ENCODE measurements around the gene CCDC24. TPM values are rescaled to one million over a fixed set of nuclear protein-coding genes. Genes with fewer than 3 reads are reported as not detected.

The CCDC24 gene
- total RNA-seq, 1 donor from 2014 or later, result 5.3 TPM

DNA sequence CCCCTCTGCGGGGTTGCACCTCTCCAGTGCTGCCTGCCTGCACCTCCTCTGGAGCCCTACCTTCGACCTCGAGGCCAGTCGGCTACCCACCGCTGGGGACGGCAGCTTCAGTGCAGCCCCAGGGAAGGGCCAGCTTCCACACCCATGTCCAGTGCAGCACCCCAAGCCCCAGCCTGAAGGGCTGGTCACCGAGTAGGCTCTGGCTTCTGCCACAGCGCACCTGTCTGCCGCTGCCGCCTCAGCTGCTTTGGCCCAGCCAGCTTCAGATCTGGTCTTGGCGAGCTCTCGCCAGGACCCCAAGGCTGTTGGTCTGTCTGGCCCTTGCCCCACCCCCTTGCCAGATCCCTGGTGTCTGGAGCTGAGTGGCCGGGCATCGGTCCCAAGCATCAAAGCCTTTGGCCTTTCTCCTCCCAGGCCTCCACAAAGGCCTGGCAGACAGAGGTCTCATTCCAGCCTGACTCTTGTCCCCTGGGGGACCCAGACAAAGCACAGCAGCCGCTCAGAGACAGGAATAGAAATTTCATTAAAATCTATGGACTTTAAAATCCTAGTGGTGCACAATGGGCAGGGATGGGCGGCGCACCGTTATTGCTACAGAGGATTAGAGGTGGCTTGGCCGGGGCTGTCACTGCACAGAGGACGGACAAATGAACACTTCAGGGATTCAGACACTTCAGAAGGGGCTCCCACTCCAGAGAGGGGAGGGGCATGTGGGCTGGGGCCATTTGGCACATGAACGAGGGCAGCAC lies 4.8 kb downstream of the CCDC24 start:
- FAIRE-seq (no peak), DNase-seq (ENCODE audit: low spot score in 2 of 2) (peak in 1 of 2 donors; percentile 39)

DNA sequence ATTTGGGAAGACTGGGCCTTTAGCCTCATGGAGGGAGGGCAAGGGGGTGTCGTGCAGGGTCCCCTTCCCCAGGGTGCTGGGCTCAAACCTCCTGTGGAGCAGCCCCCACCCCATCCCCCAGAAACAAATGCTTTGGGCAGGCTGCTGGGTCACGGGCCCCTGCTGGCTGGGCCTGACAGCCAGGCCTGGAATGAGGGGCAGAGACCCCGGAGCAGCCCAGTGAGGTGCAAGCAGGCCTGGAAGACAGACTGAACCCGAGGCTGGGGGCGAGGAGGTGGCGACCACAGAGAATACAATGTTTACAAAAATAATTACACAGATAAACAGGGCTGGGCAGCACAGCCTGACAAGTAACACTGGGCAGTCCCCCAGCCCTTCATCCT lies 5.3 kb downstream of the CCDC24 start:
- DNase-seq (ENCODE audit: low spot score in 2 of 2) (no peak), FAIRE-seq (no peak)

DNA sequence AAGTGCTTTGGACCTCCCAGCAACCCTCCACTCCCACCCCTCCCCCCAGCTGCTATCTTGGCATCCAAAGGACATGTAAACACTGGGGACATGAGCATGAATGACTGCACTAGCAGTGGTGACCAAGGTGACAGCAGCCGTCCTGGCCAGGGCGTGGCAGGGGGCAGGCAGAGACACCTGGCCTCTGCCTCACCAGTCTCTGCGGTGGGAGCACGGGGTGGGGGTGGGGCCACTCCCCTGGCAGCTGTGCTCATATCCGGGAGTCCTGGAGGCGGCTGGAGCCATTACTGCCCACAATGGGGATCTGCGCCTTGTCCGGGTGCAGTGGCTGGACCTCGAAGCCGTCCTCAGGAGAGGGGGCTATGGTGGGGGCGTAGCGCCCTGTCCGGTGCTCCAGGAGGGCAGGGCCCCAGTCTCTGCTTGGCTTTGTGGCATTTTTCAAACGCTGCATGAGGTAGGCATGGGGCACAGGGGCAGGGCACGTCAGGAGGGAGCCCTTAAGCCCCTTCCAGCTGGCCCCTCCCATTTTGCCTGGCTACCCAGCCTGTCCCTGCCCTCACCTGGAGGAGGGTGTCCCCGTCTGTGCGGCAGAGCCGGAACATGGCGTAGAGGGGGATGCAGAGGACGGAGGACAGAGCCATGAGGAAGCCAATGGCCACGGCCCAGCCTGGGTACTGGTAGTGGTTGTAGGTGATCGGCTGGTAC lies 6.0 kb downstream of the CCDC24 start:
- no peak for FAIRE-seq
- no peak for DNase-seq (ENCODE audit: low spot score in 2 of 2)

DNA sequence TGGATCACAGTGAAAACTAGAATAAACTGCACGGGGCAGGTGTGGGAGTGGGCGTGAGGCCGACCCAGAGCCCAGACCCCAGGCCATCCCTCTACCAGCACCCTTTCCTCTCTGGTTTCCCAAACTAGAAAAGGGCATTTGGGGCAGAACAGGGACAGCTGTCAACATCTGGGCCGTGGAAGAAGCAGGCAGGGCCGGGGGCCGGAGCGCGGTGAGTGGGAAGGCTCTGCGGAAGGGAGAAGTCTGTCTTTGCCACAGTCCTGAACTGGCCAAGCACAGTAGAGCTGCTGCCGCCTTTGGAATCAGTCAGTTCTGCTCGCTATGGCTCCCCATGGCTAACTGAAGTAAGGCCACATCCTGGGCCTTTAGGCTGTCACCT lies 6.6 kb downstream of the CCDC24 start:
- FAIRE-seq (no peak), DNase-seq (ENCODE audit: low spot score in 2 of 2) (no peak)

DNA sequence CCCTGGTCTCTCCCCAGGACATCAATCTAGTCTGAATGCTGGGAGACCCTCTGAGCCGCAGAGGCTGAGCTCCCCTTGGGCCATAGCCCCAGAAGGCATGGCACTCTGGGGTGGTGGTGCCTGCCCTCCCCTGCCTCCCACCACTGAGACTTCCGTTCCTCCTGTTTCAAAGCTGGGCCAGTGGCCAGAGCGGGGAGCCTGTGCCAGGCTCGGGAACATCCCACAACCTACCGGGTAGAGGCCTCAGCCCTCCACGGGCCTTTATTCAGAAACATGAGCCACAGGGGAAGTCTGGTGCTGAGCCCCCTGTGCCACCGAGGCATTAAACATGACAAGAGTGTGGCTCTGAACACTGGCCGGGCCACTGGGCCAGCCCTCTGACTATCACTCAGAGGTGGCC lies 8.1 kb downstream of the CCDC24 start:
- DNase-seq (ENCODE audit: low spot score in 2 of 2) (no peak), FAIRE-seq (no peak)

DNA sequence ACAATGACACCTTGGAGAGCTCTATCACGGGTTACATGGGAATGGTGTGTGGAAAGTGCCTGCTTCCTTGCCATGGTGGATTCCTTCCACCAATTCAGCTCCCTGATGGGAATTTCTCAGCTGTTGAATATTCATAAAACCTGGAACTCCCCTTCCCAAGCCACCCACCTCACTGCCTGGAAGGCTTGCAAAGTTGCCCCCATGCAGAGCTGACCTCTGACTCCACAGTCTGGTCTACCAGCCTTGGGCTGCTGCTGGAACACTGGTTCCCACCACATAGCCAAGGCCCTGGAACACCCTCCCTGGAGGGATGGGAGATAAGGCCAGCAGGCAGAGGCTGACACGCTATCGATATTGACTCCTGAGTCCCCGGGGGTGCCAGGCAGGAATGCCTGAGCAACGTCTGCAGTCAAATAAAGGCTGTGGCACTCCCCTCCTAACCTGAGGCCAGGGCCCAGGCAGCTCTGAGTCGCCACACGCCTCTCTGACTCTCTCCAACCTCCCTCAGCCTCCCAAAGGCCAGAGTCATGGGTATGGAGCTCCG lies 8.8 kb downstream of the CCDC24 start:
- no peak for FAIRE-seq
- DNase-seq (ENCODE audit: low spot score in 2 of 2), result no peak

DNA sequence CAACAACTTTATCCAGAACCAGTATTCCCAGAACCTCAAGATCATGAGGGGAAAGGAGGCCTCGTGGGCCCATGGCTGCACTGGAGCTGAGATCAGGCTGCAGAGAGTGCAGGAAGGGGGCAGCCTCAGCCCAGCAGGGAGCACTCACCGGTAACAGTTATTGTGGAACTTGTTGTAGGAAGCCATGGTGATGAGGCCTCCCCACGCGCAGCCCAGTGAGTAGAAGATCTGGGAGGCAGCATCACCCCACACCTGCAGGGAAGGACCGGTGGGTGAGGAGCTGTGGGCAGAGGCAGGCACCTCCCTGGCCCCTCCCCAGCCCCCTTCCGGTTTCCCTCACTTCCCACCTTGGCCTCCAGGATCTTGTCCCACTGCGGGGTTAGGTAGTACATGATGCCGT lies 10.8 kb downstream of the CCDC24 start:
- no peak for FAIRE-seq
- no peak for DNase-seq (ENCODE audit: low spot score in 2 of 2)

DNA sequence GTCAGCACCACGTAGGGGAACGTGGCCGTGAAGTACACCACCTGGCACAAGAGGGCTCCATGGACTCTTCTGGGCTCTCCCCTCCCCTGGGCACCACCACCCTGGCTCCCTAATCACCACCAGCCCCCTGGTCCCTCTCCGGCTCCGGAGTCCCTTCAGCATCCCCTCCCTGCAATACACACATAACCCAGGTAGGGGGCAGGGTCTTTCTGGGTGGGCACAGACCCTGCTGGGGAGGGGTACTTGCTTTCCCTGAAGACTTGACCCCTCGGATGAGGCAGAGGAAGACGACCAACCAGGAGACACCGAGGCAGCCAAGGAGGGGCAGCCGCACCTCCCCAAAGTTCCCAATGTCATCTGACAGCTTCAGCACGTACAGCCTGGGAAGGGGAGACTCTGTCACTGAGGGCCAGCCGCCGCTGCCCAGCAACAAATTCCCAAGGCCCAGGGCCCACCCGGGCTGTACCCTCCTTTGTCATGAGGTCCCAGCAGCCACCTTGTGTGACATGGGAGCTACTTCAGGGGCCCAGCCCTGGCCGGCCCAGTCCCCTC lies 11.3 kb downstream of the CCDC24 start:
- no peak for FAIRE-seq
- DNase-seq (ENCODE audit: low spot score in 2 of 2), result no peak

DNA sequence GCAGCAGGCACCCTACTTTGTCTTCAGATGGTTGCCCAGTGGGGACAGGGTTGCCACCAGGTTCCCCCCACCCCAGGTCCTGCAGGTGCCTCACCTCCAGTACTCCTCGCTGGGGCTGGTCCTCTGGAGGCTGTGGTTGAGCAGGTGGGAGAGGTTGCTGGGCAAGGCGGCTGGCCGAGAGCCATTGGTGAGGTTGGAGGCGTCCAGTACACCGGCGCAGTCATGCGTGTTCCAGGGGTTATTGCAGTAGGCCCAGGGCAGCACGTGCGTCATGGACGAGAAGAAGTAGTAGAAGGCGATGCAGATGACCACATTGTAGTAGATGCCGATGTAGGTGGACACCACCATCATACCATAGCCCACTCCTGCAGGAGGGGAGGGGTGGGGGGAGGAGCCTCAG lies 16.9 kb downstream of the CCDC24 start:
- no peak for FAIRE-seq
- DNase-seq (ENCODE audit: low spot score in 2 of 2), result no peak

DNA sequence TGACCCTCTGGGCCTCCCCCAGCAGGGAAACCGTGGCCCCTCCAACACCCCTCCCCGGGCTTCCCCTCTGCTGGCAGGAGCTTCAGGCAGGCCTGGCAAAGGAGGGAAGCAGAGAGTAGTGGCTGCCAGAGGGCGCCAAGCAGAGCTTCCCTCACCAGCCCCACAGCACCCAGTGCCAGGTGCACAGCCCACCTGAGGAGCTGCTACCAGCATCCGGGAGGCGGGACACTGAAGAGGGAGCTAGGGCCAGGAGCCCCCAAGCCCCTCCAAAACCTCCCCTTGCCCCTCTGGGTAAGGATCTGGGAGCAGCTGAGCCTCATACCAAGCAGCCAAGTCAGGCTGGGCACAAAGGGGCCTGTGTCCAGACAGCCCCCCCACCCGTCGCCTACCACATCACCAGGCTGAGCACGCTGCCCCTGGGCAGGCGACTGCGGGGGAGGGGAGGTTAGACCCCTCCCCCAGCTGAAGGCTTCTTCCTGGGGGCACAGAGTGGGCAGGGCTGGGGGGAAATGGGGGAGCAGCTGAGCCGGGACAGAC lies 19.6 kb downstream of the CCDC24 start:
- peak; percentile 62 to 67 for DNase-seq (ENCODE audit: low spot score in 2 of 2)
- FAIRE-seq, result no peak

DNA sequence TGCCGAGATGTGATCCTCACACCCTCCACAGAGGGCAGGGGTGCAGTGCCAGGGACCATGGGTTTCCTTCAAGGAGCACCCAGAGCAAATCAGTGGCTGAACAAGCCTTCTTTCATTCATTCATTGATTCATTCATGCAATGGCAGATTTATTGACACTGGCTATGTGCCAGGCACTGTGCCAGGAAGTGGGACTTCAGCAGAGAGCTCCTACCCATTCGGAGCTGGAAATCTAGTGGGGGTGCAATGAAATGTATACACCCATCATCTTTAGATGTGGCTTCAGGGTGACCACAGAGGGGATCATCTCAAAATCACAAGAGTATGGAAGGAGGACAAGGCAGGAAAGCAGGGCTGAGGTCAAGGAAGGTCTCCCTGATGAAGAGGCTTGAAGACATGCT lies 21.0 kb downstream of the CCDC24 start:
- no peak for FAIRE-seq
- no peak for DNase-seq (ENCODE audit: low spot score in 2 of 2)

DNA sequence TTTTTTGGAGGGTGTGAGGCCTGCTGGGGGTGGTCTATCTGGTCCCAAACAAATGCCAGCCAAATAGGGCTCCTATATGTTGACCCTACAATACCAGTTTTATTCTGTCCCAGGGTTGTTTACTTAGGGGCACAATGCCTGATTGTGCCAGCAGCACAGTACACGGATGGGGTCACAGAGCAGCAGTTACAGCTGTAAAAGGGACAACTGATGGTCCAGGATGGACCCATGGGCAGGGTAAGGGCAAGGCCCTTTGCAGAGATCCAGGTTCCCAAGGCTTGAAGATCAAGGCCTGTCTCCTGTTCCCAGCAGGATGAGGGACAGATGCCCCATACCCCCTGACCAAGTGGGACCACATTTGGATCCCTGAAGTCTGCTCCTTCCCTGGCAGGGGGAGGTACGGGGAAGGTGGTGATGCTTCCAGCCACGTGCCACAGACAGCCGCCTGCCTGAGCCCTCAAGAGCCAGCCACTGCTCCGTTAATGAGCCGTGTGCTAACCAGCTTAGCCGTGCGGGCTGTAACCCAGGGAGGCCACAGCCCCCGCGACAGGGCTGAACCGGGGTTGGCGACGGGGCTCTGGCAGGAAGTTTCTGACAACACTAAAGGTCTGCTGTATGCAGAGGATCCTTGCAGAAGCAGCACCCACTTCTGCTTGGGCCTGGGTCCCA lies 21.7 kb downstream of the CCDC24 start:
- no peak for DNase-seq (ENCODE audit: low spot score in 2 of 2)
- FAIRE-seq, result no peak

DNA sequence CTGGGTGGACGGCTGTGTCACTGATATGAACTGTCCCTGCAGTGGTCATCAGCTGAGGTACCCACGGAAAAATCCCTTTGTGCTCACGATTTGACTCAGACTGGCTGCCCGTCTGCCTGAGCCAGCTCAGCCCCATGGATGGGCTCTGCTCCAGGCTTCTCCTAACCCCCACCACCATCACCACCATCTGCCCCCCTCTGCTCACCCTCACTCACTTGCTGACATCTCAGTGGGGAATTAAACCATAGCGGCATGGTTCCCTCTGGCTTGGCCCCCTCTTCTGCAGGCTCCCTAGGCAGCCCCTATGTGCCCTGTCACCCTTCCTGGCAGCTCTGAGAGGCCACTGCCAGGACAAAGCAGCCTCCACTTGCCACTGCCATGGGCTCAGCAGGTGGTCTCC lies 22.6 kb downstream of the CCDC24 start:
- FAIRE-seq, result no peak

DNA sequence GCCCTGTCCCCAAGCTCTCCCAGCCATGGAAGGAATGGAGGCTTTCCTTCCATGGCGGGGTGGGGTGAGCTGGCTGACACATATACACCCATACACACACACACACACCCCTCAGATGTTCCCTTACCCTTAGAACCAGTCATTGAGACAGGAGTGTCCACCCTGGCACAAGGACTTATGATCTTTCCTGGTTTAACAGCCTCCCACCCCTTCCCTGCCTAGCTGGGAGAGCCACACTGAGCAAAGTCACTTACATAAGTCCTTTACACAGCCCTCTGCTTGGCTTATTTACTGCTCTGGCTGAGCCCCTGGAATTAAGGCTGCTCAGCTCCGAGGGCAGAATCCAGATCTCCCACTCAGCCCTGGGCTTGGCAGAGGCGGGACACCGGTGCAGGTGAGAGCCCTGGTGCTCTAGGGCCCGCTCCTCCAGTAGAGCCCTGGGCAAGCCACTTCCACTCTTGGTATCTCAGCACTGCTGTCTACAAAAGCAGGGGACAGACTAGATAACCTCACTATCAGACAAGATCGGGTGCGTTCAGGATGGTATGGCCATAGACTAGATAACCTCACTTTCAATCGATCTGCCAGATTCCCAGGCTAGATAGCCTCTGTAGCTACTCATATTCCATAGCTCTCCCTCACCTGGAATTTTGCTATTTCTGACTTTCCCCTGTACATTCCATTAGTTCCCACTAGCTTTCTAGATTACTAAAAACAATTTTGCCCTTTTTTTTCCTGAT lies 23.1 kb downstream of the CCDC24 start:
- FAIRE-seq (no peak), DNase-seq (ENCODE audit: low spot score in 2 of 2) (no peak)

More for the DNA sequence above, 22.6 kb downstream of the CCDC24 start:
- no peak for DNase-seq (ENCODE audit: low spot score in 2 of 2)

DNA sequence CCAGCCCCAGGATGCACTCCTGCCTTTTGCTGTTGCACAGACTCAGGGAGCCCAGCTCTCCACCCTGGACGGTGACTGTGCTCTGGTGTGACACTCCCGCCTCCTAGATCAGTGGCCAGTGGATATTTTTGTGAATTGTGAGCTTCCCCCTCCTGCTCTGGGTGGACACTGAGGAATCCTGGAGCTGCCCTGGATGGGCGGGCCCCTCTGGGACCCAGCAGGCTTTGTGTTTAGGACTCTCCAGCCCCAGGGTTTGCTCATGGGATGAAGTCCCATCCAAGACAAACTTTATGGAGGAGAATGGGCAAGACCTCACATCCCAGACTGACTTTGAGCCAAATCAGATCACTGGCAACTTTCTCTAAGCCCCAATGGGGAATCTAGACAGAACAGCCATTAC lies 23.8 kb downstream of the CCDC24 start:
- DNase-seq (ENCODE audit: low spot score in 2 of 2) (no peak), FAIRE-seq (no peak)

DNA sequence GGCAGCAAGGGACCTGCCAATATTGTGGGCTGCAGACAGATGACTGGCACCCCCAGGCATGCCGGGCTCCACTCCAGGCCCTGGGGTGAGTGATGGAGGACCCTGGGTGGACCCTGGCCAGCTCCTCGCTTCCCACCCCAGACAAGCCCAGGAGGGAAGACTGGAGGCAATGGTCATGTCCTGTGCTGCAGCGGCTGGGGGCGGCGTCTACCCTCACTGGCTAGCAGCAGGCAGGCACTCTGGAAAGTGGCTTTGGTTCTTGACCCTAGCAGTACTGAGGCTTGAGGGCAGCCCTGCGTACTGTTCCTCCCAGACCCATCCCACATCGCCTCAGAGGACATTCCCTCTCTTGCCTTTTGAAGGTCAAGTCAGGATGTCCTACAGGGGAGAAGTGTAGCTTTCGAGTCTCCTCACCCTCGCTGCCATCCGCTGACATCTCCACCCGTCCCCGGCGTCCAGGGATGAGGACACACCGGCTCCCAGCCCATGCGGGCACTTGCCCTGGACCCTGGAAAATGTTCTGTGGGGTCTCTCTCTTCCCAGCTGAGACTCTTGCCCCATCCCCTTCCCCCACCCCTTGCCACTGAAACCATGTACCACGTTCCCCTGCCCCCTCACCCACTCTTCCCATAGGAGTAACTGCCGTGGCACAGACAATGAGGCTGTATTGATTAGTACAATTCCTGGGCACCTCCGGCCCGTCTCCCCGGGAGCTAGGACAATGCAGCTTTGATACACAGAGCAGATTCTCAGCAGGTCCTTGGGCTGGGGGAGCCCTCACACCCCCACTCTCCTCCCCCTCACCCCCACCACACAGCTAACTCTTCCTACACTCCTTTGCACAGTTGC lies 24.9 kb downstream of the CCDC24 start:
- FAIRE-seq, result no peak
- no peak for DNase-seq (ENCODE audit: low spot score in 2 of 2)

DNA sequence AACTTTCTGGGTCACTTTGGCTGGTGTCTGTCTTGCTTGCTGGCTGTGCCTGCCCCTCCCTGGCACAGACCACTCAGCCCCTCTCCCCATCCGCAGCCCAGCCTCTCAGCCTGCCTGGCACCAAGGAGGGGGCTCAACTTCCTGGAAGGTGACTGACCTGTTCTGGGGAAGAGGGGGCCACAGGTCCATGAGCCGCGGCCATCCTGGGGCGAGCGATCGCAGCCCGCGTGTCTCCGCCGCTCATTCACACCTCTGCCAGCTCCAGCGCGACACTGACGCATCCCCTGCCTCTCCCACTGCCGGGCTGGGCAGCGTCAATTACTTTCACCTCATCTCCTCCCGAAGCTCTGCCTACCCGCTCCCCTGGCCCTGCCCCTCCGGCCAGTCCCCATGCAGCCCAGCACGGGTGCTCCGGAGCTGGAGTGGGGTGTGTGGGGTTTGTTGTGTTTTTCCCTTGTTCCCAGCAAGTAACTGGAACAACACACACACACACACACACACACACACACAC lies 25.5 kb downstream of the CCDC24 start:
- FAIRE-seq (no peak), DNase-seq (ENCODE audit: low spot score in 2 of 2) (no peak)

DNA sequence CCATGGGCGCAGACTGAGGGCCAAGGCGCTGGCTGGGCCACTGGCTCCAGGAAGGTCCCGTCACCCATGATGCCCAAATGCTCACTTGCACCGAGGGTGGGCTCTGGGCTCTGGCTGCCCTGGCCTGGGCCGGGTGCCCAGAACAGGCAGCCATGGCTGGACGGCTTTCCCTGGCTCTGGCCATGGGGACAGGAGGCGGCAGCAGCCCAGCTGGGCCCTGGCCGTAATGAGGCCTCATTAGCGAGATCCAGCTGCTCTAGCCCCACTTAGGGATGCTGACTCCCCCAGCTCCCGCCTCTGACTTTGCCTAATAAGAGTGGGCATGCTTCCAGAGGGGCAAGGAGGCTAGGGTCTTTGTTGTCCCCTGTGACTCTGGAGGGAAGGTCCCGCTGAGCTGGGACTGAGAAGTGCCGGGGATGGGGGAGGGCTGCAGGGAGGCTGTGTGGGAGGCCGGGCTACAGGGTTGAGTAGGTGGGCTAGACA lies 28.1 kb downstream of the CCDC24 start:
- FAIRE-seq, result no peak
- peak in 1 of 2 donors; percentile 49 for DNase-seq (ENCODE audit: low spot score in 2 of 2)

DNA sequence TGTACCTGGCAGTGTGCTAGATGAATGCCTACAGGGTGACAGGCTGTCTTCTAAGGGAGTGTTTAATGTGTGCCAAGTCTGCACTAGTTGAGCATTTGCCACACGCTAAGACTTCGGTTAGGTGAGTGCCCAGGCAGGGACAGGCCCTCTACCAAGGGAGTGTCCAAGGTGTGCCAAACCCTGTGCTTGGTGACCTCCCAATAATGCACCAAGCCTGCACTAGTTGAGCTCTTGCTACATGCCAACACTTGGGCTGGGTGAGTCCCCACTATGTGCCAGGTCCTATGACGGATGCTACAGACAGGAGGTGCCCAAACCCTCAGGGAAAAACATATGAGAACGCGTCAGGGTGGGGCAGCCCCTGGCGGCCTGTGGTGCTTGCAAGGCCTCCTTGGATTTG lies 29.1 kb downstream of the CCDC24 start:
- no peak for FAIRE-seq
- no peak for DNase-seq (ENCODE audit: low spot score in 2 of 2)

All from frontal cortex (tissue), 4 donors.